Measurements from ENCODE around the gene SEMA3B. TPM values are rescaled to one million over a fixed set of nuclear protein-coding genes. Genes with fewer than 3 reads are reported as not detected.
"Not testable (repeated sequence)": the region's sequence is repeated elsewhere in the genome, so short reads cannot be mapped to it uniquely, and the experiment has no call there.

SEMA3B gene
- polyA plus RNA-seq, 5 donors = 14.9 to 31.5 (median 29.6) TPM

DNA sequence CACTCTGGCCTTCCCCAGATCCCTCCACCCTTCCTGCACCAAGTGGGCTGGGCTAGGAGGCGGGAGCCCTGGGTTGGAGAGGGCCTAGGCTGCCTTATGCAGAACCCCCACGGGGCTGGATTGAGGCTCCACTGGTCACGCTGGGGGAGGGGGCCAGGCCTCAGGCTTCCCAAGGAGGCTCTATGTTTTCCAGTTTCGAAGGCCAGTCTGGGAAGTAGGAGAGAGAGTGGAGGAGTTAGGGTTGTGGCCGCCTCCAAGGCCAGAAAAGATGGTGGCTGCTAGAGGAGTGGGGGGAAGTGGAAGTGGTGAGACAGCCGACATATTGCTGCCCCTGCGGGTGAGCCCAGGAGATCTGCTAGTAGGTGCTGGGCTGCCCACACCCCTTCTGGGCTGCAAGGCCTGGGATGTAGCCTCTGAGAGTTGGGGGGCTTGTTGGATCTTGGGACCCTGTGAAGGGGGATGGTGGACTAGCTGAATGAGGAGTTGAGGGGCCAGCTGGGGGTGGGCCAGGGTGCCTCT lies 31.8 kb upstream of the SEMA3B start:
- no peak for DNase-seq

DNA sequence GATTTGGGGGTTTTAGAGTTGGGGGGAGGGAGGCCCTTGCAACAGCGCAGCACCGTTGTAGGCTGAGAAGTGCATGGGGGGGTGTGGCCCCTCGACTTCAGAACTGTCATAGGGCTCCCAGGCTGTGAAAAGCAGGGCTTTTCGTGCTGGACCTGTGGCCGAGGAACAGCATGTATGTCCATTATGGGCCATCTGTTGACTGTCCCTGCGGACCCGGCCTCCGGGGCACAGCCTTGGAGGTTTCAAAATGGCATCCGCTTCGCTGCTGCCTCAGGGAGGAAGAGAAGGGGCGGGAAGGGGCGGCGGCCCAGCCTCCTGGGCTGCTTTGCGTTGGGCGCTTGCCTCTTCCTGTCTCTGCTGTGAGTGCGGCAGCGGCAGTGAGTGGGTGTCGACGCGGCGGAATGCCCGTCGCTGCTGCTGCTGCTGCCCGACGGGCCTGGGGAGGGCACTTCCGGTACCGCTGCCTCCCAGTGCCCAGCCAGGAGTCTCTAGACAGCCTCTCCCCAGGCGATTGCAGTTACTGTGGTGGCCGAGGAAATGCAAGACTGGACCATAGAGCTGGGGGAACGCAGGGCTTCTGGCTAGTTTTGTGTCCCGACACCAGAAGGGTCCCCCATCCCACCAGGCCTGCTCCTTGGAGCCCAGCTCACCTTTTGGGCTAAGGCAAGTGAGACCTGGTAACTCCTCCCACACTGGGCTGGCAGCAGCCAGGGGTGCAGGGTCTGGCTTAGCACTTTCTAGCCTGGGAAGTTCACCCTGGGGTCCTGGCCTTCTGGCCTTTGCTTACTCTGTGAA lies 31.0 kb upstream of the SEMA3B start:
- peak in 1 of 2 donors; percentile 75 for DNase-seq

DNA sequence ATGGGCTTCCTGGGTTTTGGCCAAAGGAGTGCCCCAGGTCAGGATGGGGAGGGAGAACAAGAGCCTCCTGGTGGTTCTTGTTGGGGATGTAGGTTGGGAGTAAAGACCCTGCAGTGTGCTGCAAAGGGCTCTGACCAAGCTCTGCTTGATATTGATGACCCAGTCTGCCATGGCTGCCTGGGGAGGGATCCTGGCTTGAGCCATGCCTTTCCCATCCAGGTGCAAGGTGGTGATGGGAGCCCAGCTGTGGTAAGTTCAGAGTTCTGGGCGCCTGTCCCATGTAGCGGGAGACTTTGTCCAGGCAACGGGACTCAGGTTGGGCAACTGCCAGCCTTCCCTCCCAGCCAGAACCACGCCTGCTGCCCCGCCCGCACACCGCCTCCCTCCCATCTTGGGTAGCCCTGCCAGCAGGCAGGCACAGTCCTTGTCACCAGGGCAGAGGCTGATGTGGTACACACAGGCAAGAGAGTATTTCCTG lies 30.4 kb upstream of the SEMA3B start:
- no peak for DNase-seq

DNA sequence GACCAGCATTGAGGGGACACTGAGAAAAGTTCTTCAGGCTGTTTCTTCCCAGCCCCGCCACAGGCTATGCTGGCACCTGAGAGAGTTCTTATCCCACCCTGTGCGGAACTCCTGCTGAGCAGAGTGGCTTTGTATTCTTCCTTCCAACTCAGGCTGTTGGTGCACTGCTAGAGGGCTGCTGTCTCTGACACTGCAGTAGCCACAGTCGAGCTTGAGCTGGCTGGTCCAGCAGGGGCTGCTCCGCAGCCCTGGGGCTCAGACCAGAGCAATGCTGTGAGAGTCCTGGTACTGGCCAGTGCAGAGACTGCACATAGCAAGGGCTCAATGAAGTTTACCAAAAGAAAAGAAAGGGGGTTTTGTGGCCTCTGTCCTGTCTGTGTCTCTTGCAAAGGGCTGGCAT lies 29.3 kb upstream of the SEMA3B start:
- no peak for DNase-seq

DNA sequence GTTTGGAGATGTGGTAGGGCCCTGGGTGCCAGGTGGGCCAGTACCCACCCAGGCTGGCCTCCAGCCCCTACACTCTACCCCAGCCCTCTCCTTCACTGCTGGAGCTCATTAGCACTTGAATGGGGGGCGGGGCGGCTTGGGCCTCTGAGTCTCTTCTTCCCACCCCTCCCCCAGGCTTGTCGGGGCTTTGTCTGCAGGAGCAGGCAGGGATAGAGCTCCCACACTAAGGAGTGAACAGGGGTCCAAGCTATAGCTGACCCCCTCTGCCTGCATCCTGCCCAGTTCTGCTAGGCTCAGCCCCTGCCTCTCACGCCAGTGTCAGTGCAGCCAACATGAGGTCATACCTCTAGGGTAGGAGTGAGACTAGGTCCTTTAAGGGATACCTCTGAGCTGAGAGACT lies 27.8 kb upstream of the SEMA3B start:
- DNase-seq = no peak

DNA sequence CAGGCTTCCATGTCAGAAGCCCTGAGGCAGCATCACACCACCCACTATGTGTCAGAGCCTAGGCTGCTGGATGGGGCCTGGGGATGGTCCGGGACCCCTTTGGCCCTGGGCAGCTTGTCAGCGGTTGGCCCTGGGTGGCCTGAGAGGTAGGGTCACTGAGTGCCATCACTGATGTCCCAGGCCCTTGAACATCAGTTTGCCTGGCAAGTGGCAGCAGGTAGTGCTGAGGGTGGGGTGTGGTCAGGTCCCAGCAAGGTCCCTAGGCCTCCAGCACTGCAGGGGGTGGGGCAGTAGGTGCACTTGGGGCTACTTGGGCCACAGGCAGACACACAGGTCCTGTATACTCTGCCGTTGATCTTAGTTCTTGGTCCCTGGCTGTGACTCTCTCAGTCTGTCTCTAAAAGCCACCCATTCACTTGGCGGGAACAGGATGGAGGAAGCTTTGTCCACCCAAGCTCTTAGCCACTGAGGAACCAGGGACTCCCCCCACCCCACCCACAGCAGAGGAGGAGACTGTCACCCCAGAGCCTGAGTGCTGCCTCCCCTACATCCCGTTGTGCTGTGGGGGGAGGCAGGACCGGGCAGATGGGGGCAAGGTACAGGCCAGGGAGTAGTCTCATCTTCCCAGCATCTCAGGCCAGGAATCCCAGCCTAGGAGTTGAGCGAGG lies 27.1 kb upstream of the SEMA3B start:
- DNase-seq = no peak

DNA sequence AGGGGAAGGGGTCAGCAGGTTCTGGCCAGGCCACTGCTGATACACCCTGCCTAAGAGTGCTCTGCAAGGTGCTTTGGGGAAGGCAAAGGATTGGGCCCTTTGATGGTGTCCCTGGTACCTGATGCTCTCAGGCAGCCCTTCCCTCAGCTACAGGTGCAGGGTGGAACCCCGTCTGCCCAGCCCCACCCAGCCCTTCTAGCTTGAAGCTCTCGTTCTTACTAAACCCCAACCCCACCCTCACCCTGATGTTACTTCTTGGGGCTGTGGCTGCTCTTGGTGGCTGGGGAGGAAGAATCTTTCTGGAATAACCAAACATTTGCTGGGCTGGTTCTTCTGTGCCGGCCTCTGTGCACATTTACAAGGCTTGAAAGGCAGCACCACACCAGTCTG lies 26.6 kb upstream of the SEMA3B start:
- DNase-seq = no peak

DNA sequence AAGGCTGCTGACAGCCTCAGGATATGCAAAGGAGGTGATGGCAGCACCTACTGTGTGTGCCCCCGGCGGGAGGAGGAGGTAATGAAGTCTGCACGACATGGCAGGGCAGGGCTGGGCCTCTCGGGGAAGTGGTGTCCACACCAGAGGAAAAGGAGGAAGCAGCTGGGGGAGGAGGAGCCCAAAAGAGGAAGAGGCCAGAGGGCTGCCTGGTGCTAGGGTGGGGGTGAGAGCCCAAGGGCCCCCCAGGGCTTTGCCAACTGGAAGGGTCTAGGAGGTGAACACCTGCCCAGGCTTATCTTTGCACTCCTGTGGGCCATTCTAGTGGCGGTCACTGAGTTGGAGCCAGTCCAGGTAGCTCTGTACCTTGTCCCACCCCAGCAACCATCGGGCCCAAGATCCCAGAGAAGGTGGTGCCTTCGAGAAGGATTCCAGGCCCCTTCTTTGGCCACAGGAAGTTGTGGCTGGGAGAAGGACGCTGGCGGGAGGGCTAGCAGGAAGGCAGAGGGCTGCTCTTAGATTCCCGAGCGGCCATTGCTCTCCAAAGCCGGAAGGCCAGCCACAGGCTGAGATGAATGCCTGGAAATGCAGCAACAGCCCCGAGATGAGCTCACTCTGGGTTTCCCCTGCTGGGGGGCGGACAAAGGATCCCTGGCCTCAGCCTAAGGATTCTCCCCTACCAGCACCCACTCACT lies 25.9 kb upstream of the SEMA3B start:
- no peak for DNase-seq

DNA sequence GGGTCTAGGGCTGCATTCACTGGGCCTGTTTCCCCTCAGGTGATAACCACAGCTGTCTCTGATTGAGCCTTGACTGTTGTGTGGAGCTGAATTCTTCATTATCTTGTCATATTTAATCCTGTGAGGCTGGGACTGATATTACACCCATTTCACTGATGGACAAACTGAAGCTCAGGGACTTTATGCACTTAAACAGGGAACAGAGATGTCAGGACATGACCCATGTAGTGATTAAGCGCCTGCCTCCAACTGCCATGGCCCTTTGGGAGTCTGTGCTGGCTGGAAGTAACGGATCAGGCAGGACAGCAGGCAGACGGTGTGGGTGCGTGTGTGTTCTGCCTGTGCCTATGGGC lies 25.4 kb upstream of the SEMA3B start:
- DNase-seq = no peak

DNA sequence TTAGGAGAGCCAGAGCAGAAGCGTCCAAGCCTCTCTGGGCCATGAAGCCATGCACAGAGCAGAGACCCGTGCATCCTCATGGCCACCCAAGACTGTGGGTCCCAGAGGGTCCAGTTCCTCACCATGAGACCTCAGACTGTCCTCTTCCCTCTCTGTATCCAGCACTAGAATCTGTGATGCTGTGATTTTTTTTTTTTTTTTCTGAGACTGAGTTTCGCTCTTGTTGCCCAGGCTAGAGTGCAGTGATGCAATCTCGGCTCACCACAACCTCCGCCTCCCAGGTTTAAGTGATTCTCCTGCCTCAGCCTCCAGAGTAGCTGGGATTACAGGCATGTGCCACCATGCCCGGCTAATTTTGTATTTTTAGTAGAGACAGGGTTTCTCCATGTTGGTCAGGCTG lies 24.1 kb upstream of the SEMA3B start:
- not testable (repeated sequence) for DNase-seq

DNA sequence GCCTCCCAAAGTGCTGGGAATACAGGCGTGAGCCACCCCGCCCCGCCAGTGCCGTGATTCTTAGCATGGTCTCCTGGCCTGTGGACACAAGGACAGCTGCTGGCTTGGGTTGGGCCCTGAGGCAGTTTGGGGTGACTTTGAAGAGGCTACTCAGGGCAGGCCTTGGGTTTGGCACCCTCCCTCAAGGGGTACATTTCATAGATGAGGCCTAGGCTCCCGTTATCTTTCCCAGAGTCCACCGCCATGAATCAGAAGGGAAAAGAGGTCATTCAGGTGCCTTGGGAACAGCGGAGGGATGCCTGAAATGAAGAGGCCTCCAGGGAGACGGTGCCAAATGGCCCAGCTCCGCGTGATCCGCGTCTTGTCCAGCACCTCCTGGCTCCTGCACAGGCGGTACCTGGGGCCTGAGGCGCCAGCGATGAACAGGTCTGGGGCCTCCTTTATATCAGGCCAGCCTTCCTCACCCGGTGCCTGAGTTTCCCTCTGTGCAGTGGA lies 23.6 kb upstream of the SEMA3B start:
- no peak for DNase-seq

DNA sequence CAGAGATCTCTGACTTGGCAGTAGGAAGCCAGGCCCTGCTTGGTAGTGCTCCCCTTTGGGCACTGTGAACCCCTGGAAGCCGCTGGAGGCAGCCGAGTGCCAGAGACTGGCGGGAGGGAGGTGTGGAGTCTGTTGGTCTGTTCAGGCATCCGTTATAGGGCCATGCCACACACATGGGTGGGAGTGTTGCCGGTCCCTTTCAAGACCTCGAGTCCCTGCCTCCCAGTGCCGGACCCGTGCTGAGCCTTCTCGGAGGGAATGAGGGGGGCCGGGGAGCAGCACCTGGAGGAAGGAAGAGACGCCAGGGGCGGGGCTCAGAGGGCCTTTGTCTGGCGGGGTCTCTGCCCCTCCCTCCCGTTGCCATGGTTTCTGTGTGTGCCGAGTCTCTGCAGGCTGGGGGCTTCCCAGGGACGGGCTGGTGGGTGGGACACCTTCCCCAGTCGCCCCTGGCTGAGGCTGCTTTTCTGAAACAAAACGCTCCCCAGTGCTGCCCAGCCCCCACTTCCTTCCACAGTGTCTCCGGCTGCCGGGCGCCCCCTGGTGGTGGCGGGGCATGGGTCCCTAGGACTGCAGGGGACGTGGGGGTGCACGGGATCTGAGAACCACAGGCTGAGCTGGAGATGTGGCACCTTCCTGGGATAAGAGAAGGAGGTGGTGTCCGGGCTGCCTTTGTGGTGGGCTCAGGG lies 23.0 kb upstream of the SEMA3B start:
- DNase-seq = peak; percentile 77 to 85

DNA sequence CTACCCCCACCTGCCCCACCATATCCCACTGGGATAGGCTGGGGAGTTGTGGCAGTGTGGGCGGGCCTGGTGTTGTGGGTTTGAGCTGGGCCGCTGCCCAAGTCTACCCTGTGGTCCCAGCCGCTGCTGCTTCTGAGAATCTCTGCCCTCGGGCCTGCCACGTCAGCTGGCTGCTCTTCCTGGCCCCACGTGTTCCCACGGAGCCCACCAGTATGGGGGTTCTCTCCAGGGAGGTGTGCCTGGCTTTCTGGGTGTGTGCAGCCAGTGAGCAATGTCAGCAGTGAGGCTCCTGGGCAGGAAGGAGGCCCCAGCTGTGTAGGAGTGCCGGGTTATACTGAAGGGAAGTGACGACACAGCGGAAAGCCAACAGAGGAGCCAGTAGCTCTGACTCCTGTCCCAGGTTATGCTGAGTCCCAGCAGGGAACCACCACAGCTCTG lies 22.4 kb upstream of the SEMA3B start:
- DNase-seq = no peak

DNA sequence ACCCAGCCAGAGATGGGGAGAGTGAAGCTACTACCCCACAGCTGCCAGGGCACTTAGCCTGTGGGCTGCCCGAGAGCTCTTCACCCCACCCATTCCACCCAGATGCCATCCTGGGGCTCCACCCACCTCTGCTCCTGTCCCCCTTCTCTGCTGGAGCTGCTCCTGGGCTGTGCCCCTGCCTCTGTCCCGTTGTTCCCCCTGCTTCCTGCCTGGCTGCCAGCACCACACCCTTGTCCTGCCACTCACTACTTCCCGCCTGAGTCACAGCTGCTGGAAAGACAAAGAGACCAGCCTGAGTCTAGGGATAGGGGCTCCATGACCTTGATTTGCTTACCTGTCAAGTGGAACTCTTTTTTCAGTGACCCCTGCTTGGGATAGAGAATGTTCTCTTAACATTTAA lies 20.6 kb upstream of the SEMA3B start:
- DNase-seq = no peak

DNA sequence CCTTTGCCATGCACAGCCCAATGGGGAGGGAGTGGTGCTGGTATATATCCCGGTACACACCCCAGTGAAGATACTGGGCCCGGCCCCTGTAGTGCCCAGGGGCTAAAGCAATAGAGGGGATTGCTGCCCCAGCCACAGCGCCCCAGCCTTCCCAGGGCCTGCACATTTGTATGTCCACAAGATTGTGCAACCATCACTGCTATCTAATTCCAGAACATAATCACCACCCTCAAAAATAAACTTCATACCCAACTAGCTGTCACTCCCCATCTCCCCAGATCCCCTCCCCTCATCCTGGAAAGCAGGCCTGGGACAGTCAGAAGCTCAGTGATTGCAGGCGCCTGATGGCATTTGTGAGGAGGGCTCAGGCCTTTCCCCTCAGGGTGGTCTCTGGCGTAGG lies 19.5 kb upstream of the SEMA3B start:
- DNase-seq = no peak

DNA sequence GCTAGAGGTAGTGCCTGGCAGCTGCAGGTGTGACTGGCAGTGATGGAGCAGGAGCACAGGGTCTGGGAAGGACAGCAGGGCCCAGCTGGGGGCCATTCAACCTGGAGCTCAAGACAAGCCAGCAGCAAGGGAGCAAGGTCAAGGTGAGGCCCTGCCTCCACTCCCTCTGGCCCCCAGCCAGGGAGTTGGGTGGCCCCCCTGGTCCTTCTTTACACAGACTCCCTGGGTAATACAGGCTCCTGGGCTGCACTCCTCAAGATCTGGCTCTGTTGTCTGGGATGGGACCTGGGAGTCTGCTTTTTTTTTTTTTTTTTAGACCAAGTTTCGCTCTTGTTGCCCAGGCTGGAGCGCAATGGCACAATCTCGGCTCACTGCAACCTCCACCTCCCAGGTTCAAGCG lies 18.4 kb upstream of the SEMA3B start:
- DNase-seq = no peak

DNA sequence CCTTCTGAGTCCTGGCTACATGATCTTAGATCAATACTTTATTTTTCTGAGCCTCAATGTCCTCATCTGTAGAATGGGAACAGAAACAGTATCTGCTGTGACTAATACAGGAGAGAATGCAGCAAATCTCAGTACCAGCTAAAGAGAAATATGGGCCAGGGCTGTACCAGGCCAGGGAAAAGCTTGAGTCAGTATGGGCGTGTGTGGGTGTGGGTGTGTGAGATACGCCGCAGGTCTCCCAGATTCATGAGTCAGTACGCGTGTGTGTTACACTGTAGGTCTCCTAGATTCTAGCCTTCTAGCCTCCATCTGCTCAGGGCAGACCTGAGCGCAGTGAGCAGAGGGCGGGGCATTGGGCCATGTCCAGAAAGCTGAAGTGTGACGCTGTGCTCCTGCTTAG lies 17.7 kb upstream of the SEMA3B start:
- no peak for DNase-seq

DNA sequence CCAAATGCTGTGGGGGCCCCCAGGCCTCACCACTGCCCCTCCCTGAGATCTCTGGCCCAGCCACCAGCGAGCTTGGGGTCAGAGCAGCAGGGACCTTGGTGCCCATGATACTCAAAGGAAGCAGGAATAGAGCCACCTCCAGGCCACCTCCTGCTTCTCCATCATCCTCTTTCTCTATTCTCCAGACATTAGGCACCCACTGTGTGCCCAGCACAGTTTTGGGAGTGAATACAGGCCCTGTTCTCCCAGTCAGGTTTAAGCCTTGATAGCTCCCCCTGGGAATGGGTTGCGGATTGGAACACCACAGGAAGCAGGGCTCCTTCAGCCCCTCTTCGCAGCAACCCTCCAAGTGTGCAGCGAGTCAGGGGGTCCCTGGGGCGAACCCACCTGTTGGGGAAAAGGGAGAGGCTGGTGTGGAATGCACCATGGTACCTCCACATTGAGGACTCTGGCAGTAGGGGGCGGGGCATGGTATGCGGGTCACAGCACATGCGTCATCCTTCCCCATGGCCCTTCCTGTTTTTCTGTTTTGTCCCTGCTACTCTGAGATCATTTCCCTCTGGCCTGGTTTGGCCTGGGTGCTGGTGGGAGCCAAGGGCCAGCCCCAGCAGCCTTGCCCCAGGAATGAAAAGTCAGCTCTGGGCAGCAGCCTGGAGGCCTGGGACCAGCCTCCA lies 14.2 kb upstream of the SEMA3B start:
- DNase-seq = no peak

DNA sequence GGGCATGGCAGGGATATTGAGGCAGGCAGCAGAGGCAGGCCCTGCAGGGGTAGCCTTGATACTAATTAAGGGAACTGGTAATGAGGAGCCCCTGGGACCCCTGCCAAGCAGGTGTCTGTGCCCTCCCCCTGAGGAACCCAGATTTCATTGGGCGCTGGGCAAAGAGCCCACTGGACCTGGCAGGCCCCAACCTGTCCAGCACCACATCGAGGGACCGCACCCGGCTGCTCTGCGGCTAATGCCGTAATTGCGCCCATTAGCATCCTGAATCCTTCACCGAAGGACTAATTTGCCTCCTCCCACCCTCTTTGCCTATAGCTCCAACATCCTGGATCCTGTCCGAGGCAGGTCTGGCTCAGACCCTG lies 13.7 kb upstream of the SEMA3B start:
- DNase-seq = no peak

DNA sequence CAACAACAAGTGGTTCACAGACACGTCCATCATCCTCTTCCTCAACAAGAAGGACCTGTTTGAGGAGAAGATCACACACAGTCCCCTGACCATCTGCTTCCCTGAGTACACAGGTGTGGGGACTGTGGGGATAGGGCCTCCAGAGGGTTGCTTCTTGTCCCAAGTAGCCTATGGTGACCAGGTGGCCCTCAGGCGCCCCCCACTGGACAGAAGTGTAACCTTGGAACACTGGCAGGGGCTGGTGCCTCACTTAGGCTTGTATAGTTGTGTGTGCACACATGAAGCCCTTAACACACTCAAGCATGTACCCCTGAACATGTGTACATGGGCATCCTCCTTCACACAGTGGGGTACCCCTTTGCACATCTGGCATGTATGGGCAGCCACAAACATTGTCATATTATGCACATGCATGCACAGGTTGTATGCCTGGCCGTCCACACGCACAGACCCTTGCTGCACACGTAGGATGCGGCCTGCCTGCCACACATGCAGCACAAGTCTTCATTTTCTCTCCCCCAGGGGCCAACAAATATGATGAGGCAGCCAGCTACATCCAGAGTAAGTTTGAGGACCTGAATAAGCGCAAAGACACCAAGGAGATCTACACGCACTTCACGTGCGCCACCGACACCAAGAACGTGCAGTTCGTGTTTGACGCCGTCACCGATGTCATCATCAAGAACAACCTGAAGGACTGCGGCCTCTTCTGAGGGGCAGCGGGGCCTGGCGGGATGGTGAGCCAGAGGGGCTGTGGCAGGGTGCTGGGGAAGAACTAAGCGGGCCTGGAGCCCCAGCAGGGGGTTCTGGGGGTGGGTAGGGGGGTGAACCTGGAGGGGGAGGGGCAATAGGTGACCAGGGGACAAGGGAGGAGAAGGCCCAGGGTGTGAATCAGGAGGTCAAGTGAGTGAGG lies 11.7 kb upstream of the SEMA3B start:
- no peak for DNase-seq
